Fibroblast of upper back skin (primary cell): ENCODE results near the gene BCL6.

Source experiments
- DNase-seq: peaks from one replicate; pipeline ENCODE4 v3.0.0-alpha.2; 2013

BCL6 gene

GRCh38 chr3:187738331-187739093 is 6.8 kb downstream of the BCL6 start:
- DNase-seq = peak; percentile 91

- no peak for DNase-seq
Measured at GRCh38 chr3:187738071-187738330, 7.3 kb downstream of the BCL6 start.

- peak; percentile 69 for DNase-seq
Measured at GRCh38 chr3:187737368-187738070, 7.7 kb downstream of the BCL6 start.

- DNase-seq = no peak
Measured at GRCh38 chr3:187737006-187737367, 8.3 kb downstream of the BCL6 start.

GRCh38 chr3:187736418-187736871 is 8.8 kb downstream of the BCL6 start:
- DNase-seq = peak; percentile 33

- no peak for DNase-seq
Measured at GRCh38 chr3:187735837-187736236, 9.4 kb downstream of the BCL6 start.

GRCh38 chr3:187735383-187735782 is 9.9 kb downstream of the BCL6 start:
- no peak for DNase-seq

- no peak for DNase-seq
Measured at GRCh38 chr3:187734841-187735240, 10.4 kb downstream of the BCL6 start.

GRCh38 chr3:187733371-187733770 is 11.9 kb downstream of the BCL6 start:
- no peak for DNase-seq

GRCh38 chr3:187729598-187729997 is 15.7 kb downstream of the BCL6 start:
- DNase-seq = no peak

GRCh38 chr3:187728940-187729583 is 16.2 kb downstream of the BCL6 start:
- DNase-seq = no peak

- no peak for DNase-seq
Measured at GRCh38 chr3:187728248-187728647, 17.0 kb downstream of the BCL6 start.

GRCh38 chr3:187726564-187726963 is 18.7 kb downstream of the BCL6 start:
- DNase-seq = no peak

GRCh38 chr3:187725653-187726370 is 19.5 kb downstream of the BCL6 start:
- no peak for DNase-seq

- no peak for DNase-seq
Measured at GRCh38 chr3:187725224-187725623, 20.0 kb downstream of the BCL6 start.

GRCh38 chr3:187722206-187722612 is 23.1 kb downstream of the BCL6 start:
- DNase-seq = no peak

GRCh38 chr3:187721055-187721454 is 24.2 kb downstream of the BCL6 start:
- DNase-seq = no peak

- DNase-seq = no peak
Measured at GRCh38 chr3:187720337-187720670, 25.0 kb downstream of the BCL6 start.

GRCh38 chr3:187719628-187720336 is 25.5 kb downstream of the BCL6 start:
- DNase-seq = no peak

- DNase-seq = no peak
Measured at GRCh38 chr3:187718802-187719201, 26.5 kb downstream of the BCL6 start.

GRCh38 chr3:187717572-187717971 is 27.7 kb downstream of the BCL6 start:
- peak; percentile 57 for DNase-seq

GRCh38 chr3:187714404-187714979 is 30.8 kb downstream of the BCL6 start:
- DNase-seq = peak; percentile 76

- DNase-seq = peak; percentile 47
Measured at GRCh38 chr3:187713504-187713903, 31.8 kb downstream of the BCL6 start.
